HK-2 (cell line): Measurements from ENCODE around the gene NDUFS8.

Experiments used
- DNase-seq: peaks from one replicate; pipeline ENCODE4 v3.0.0-alpha.2; 2018; ENCODE audit not compliant: unreplicated experiment

The NDUFS8 gene

DNA sequence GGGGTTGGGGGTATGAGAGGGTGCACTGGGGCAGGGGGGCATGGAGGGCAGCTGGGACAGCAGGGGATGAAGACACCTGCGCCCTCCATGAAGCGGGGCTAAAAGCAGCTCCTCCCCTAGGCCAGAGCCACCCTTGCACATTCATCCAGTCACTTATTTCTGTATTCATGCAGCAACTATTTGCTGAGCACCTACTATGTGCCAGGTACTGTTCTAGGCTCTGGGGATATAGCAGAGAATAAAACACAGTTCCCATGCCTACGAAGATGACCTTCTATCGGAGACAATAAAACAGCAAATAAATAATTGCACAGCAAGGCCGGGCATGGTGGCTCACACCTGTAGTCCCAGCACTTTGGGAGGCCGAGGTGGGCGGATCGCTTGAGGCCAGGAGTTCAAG lies 15.0 kb upstream of the NDUFS8 start:
- no peak for DNase-seq

DNA sequence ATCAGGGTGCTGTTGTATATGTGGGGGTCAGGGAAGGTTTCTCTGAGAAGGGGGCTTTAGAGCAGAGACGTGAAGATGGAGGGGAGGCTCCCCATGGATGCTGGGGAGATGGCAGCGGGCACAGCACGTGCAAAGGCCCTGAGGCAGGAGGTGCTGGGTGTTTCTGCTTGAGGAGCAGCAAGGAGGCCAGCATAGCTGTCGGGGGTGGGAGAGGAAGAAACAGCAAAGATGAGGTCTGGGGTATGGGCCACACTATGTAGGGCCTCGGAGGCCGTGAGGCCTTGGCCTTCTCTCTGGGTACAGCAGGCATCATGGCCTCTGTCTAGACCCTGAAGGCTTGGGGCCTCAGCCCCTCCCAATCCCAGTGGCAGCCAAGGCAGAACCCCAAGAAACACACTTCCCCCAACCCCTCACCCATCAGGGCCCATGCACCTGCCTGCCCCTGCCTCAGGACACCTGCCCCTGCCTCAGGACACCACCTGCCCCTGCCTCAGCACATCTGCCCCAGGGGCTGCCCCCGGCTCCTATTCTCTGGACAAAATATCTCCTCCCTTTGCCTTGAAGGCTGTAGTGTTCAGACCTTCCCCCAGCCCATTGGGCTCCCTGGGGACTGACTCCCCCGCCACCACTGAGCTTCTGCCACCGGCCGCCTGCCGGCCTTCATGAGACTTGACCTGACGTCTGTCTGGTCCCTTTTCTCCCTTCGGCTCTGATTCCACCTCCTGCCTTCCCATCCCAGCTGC lies 14.1 kb upstream of the NDUFS8 start:
- no peak for DNase-seq

DNA sequence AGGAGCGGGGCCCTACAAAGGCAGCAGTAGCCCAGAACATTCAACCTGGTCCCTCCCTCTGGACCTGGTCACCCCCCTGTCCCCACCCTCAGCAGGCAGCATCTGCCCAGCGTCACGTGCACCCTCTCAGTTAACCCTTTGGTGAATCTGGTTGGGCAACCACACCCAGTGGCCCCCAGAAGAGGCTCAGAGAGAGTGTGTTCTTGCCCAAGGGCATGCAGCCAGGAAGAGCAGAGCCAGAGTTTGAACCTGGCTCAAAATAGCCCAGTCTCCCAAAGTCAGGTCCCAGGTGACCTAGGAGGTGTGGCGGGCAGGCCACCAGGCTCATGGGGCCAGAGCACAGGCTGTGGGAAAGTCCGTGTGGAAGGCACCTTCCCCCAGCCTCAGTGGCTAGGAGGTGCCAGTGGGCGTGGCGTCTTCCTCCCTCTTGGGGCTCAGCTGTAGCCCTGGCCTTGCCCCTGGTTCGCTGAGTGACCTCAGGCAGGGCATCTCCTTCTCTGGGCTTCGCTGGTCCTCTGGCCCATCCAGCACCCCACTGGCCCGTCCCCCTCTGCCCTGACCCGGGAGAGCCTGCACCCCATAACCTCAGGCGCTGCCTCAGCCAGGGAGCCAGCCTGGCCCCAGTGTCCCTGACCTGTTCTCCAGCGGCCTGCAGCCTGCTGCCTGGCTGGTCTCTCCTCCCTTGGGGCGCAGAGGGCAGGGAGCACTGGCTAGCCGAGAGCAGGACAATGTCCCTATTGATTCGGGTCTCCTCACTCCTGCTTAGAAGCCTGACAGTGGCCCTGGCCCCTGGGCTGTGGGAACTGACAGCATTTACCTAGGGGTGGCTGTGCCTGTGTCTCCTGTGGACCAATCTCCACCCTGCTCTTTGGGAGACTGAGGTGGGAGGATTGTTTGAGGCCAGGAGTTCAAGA lies 13.3 kb upstream of the NDUFS8 start:
- DNase-seq = no peak

DNA sequence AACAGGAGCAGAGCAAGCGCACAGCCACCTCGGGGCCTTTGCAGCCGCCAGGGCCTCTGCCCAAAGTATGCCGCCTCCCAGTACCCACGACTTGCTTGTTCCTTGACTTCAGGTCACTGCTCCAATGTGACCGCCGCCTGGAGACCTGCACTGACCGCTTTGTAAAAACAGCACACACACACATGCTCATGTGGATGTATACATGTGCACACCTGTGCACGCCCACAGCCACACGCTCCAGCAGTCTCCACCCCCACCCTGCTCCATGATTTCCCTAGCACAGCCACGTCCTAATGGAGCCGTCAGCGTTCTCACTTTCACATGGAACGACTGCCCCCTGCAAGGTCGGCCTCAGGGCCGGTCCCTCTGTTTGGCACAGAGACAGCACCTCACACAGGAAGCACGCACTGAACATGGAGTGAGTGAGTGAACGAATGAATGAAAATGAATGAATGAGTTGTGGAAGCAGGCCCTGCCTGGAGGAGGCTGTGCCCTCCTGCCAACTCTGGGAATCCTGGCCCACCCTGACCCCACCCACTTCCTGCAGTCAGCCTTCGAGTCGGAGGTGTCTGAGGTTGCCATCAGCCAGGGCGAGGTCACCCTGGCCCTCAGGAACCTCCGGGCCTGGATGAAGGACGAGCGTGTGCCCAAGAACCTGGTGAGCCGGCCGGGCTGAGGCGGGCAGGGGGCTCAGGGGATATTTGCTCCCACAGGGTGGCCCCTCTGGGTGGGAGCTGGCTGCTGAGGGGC lies 12.3 kb upstream of the NDUFS8 start:
- no peak for DNase-seq

DNA sequence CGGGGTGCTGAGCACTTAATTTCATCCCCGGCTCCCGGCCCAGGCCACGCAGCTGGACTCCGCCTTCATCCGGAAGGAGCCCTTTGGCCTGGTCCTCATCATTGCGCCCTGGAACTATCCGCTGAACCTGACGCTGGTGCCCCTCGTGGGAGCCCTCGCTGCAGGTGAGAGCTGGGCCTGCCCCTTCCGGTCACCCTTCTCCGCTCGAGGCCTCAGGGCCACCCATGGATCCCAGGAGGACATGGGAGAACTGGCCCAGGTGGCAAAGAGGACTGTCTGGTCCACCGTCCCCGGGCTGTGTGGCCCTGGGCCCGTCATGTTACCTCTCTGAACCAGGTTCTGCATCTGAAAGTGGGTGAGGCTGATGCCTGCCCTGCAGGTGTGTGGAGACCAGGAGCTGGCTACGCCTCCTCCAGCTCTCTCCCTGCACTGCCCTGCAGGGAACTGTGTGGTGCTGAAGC lies 11.7 kb upstream of the NDUFS8 start:
- DNase-seq = no peak

DNA sequence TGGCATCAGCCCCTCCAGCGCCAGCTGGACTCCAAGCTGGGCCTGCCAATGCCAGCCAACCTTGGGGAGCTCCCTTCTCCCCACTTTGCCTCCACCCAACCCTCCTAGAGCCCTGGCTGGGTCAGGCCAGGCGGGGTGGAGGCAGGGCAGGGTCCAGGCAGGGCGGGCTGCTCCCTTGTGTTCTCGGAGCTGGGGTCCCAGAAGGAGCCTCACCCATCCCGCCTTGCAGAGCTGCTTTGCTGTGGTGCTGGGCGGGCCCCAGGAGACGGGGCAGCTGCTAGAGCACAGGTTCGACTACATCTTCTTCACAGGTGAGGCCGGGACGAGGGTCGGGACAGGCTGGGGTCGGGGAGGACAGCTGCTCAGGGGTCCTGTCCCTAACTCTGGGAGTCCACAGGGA lies 11.0 kb upstream of the NDUFS8 start:
- DNase-seq = no peak

DNA sequence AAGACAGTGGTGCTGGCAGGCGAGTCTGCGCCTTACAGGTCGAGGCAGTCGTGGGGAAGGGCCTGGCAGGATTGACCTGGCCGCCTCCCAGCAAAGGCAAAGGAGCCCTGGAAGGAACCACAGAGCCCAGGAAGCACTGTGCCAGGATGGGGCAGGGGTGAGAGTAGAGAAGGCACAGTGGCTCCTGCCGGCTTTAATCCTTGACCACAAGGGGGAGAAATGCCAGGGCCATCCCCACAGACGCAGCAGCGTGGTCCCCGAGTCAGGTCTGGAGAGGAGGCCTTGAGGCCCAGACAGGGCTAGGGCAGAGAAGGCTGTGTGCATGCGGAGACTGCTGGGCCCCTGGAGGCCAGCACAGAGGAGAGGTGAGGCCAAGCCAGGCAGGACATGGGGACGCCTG lies 9.9 kb upstream of the NDUFS8 start:
- DNase-seq = no peak

DNA sequence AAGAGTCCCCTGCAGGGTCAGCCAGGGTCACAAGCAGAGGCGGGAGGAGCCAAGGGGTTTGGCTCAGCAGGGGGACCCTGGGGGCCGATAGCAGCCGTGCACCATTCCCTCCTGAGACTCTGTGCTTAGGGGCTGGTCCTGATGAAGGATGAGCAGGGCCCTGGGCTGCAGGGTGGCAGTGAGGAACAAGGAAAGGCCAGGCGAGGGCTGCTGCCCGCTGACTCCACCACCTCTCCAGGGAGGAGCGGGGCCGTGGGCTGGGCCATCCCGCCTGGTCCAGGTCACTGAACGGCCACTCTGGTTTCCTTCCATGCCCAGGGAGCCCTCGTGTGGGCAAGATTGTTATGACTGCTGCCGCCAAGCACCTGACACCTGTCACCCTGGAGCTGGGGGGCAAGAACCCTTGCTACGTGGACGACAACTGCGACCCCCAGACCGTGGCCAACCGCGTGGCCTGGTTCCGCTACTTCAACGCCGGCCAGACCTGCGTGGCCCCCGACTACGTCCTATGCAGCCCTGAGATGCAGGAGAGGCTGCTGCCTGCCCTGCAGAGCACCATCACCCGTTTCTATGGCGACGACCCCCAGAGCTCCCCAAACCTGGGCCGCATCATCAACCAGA lies 9.2 kb upstream of the NDUFS8 start:
- no peak for DNase-seq

DNA sequence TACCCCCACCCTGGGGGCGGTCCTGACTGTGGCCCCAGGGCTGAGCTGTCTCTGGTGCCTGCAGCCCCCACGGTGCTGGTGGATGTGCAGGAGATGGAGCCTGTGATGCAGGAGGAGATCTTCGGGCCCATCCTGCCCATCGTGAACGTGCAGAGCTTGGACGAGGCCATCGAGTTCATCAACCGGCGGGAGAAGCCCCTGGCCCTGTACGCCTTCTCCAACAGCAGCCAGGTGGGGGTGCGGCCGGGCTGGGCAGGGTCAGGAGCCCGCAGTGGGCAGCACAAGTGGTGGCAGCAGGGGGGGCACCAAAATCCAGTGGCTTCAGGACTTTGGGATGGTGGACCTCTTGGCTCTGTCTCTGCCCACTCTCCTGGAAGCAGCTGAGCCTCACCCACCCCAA lies 8.0 kb upstream of the NDUFS8 start:
- no peak for DNase-seq

DNA sequence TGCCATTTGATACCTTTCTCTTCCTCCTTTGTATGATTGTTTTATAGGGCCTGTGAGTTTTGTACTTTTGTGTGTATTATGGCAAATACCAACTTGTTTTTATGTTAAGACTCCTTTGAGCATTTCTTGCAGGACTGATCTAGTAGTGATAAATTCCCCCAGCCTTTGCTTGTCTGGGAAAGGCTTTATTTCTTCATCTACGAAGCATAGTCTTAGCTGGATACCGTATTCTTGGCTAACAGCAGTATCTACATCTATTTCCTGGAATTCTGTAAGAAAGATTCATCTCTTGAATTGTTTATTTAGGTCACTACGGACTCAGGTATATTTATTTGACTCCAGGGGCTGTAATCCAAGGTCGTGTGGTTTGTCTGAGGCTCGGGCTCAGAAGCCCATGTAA lies 6.0 kb upstream of the NDUFS8 start:
- DNase-seq = no peak

DNA sequence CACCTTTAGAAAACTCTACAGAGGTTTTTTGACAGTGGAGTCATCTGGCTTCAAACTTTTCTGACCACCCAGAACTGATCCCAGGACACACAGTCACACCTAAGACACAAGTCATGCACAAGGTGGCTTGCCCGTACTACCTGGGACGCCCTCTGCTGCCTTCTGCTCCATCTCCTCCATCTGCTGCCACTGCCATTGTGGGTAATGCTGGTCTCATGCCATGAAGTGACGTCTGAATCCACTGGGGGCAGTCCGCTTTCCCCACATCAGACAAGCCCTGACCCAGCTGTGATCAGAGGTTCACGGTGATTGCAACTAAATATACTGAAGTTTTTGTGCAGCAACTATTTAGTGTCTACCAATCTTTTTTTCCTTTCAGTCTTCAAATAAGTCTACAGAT lies 5.4 kb upstream of the NDUFS8 start:
- DNase-seq = no peak

DNA sequence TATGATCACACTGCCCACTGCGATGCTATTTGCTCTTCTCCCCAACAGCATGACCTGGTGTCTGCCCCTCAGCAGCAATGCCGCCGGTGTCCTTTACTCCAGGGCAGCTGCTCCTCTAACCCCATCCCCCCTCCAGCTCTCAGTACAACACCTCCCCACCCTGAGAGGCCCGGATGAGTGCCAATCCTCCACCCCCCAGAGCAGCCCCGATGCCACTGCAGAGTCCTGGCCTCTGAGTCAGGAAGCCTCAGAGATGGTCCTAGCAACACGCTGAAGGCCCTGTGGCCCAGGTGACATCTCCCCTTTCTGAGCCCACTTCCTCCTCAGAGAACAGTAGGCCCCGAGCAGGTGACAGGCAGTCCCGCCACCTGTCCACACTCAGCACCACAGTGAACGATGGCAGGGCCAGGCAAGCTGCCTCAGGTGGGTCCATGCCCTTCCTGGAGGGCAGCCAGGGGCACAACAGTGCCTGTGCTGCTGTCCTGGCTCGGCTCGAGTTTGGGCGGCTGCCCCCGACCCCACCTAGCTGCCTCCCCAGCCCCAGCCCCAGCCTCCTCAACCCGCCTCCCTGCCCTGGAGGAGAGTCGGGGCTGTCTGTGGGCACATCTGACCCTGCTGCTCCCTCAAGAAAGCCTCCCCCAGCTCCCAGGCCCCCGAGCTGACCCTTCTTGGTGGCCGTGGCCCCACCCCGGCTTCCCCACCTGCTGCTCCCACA lies 3.9 kb upstream of the NDUFS8 start:
- no peak for DNase-seq

DNA sequence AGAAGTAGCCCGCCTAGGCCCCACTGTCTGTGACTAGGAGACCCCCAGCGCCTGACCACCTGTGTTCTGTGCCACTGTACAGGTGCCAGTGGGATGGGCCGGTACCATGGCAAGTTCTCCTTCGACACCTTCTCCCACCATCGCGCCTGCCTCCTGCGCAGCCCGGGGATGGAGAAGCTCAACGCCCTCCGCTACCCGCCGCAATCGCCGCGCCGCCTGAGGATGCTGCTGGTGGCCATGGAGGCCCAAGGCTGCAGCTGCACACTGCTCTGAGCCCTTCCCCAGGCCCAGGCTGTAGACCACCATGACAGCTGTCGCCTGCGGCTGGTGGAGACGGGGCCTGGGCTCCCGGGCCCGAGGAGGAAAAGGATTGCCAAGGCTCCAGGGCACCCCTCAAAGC lies 2.8 kb upstream of the NDUFS8 start:
- no peak for DNase-seq

DNA sequence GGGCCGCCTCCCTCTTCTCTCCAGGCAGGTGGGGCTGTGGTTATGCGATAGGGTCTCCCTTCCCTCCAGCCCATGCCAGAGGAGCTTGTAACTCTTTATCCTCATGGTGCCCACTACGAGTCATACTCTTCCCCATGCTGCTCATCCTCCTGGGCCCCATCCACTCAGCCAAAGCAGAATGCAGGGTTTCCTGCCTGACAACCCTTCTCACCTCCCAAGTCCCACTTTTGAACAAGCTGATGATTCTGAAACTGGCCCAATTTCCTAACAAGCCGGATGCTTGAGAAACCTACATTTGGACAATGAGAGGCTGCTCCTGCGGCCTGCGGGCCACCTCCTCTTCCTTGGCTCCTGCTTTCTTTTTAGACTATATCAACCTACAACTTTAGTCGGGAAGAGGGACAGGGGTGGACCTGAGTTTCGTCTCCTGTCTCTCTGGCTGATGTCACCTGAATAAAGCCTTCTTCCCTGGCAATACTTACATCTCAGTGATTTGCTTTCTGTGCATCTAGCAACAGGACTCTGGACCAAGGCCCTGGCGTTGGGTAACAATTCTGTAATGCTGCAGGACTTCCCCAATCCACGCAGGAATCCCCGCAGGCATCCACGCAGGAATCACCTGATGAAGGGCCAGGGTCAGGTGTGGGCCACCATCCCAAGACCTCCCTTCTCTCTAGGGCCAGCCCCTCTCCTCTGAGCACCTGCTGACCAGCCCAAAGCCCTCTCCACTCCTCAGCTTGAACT lies 1.5 kb upstream of the NDUFS8 start:
- DNase-seq = no peak

DNA sequence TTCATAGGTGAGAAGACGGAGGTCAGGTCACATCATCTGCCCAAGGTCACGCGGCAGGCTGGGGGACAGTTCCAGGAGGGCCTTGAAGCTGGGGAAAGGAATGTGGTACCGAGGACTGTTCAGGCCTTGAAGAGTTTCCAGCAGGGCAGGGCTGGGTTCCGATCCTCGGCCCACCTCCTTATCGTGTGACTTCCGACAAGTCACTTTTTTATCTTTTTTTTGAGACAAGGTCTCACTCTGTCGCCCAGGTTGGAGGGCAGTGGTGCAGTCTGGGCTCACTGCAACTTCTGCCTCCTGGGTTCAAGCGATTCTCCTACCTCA lies 623 bp downstream of the NDUFS8 start:
- no peak for DNase-seq

DNA sequence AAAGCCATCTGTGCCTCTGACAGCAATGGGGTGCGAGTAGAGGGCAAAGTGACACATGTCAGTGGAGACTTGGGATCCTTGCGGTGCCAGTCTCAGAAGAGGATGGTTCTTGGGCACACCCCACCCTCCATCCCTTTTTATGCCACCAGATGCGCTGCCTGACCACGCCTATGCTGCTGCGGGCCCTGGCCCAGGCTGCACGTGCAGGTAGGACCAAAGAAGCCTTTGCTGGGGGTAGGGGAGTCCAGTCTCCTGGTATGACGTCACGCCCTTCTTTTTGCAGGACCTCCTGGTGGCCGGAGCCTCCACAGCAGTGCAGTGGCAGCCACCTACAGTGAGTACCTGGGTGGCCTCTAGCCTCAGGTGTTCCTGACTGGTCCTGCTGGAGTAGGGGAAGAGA lies 1.5 kb downstream of the NDUFS8 start:
- DNase-seq = no peak

DNA sequence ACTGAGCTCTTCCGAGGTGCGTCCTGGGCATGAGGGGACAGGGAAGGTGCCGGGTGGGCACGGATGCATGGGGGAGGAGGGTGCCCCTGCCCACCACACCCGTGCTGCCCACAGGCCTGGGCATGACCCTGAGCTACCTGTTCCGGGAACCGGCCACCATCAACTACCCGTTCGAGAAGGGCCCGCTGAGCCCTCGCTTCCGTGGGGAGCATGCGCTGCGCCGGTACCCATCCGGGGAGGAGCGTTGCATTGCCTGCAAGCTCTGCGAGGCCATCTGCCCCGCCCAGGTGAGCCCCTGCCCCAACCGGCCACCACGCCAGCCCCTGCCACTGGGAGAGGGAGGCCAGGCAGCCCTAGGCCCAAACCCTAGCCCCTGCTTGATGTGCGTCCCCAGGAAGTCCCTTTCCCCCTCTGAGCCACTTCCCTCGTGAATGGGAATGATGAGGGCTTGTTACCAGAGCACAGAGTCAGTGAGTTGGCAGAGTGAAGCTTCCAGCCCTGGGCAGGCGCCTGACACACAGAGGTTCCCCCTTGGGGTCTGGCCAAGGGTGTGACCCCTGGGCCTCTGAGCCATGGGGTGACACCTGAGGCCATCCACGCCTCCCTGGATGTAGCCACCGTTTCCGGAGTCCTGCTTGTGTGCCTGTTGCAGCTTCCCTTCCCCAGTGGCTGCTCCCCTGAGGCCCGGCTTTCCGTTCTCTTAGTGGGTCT lies 2.7 kb downstream of the NDUFS8 start:
- no peak for DNase-seq

DNA sequence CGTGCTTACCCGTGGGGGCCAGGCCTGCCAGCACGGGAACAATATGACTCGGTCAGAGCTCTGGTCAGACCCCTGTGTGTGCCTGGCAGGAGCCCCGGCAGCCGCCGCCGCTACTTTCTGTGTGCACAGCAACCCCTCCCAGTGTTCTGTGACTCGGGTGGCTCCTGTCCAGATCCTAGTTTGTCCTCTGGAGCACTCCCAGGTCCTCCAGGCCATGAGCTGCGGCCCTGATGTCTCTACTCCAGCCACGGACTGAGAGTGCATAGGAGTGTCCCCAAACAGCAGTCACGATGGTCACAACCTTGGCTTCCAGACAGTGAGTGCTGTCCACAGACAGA lies 3.2 kb downstream of the NDUFS8 start:
- no peak for DNase-seq

DNA sequence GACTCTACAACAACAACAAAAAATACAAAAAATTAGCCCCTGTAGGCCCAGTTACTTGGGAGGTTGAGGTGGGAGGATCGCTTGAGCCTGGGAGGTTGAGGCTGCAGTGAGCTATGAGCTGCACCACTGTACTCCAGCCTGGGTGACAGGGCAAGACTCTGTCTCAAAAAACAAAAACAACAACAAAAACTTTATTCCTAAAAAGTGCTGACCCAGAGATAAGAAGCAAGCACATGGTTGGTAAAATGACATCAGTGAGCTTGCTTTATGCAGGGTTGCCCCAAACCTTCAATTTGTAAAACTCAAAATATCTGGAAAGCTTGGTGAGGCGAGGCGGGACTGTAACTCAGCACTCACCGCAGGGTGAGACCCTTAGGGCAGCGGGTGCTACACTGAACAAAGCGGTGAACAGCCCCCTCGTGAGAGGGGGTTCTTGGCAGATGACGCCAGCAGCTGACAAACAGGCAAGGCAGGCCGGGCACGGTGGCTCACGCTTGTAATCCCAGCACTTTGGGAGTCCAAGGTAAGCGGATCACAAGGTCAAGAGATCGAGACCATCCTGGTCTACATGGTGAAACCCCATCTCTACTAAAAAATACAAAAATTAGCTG lies 4.9 kb downstream of the NDUFS8 start:
- DNase-seq = no peak
